HEK293 (cell line): ENCODE results near the gene MUC5AC.

Experiments
- CTCF ChIA-PET: fragments of 350-600 bp; formaldehyde crosslinking; extraction: SDS; loops from one replicate; lab custom pipeline; 2021; ENCODE audit warnings: antibody characterized with exemption; lab: Yijun Ruan, JAX
- POLR2A ChIA-PET: fragments of 300-600 bp; formaldehyde crosslinking; extraction: SDS; loops from one replicate; lab custom pipeline; 2020; ENCODE audit warnings: antibody characterized with exemption, inconsistent platforms; lab: Yijun Ruan, JAX
- H3K27ac ChIP-seq: fragments of 200-500 bp; sonication (Bioruptor generic); 2 replicates; pipeline ENCODE4 v1.5.1; 2014; ENCODE audit warnings: low read depth, low read length, control low read depth, inconsistent platforms; ENCODE audit errors: extremely low read depth
- H3K36me3 ChIP-seq, 2 experiments: fragments of 200-500 bp in 1 of 2; sonication (Bioruptor generic) in 1 of 2; 1 replicate in 1 of 2; 2 replicates in 1 of 2; pipeline ENCODE4 v1.5.1; 2014 to 2017; ENCODE audit warnings: inconsistent platforms in 2 of 2, low read length in 2 of 2; ENCODE audit not compliant: control insufficient read depth in 2 of 2, insufficient read depth in 1 of 2
- H3K4me1 ChIP-seq: fragments of 200-500 bp; sonication (Bioruptor generic); 2 replicates; pipeline ENCODE4 v1.5.1; 2014; ENCODE audit warnings: mild to moderate bottlenecking, low read length, inconsistent platforms; ENCODE audit not compliant: control insufficient read depth, insufficient read depth
- H3K4me3 ChIP-seq: 2 replicates; pipeline ENCODE4 v1.5.1; 2011; ENCODE audit warnings: low read depth, mild to moderate bottlenecking, control low read depth, low read length, moderate library complexity
- H3K9me3 ChIP-seq: fragments of 200-500 bp; sonication (Bioruptor generic); 2 replicates; pipeline ENCODE4 v1.5.1; 2014; ENCODE audit warnings: low read depth, low read length, inconsistent platforms; ENCODE audit not compliant: control insufficient read depth, insufficient read depth
- AEBP2 ChIP-seq: fragments of 450-650 bp; formaldehyde crosslinking; IDR thresholded peaks from 2 replicates; pipeline ENCODE4 v1.5.1; 2016; ENCODE audit warnings: missing biosample characterization, missing genetic modification characterization, borderline replicate concordance
- GLIS2 ChIP-seq: fragments of 450-650 bp; formaldehyde crosslinking; IDR thresholded peaks from 2 replicates; pipeline ENCODE4 v1.5.1; 2016; ENCODE audit warnings: missing biosample characterization, missing genetic modification characterization
- KLF16 ChIP-seq: fragments of 450-650 bp; formaldehyde crosslinking; IDR thresholded peaks from 2 replicates; pipeline ENCODE4 v1.5.1; 2017; ENCODE audit warnings: missing biosample characterization, missing genetic modification characterization
- OSR2 ChIP-seq: fragments of 450-650 bp; formaldehyde crosslinking; IDR thresholded peaks from 2 replicates; pipeline ENCODE4 v1.5.1; 2016; ENCODE audit warnings: missing biosample characterization, missing genetic modification characterization
- OVOL3 ChIP-seq: fragments of 450-650 bp; formaldehyde crosslinking; IDR thresholded peaks from 2 replicates; pipeline ENCODE4 v1.5.1; 2016; ENCODE audit warnings: missing biosample characterization, missing genetic modification characterization
- PATZ1 ChIP-seq: fragments of 450-650 bp; formaldehyde crosslinking; IDR thresholded peaks from 2 replicates; pipeline ENCODE4 v1.5.1; 2016; ENCODE audit warnings: missing biosample characterization, missing genetic modification characterization
- PBX3 ChIP-seq: sonication (generic); formaldehyde crosslinking; IDR thresholded peaks from 2 replicates; pipeline ENCODE4 v1.8.1; 2022; ENCODE audit warnings: mild to moderate bottlenecking, moderate library complexity, missing genetic modification reagents
- SCRT2 ChIP-seq: fragments of 450-650 bp; formaldehyde crosslinking; IDR thresholded peaks from 2 replicates; pipeline ENCODE4 v1.5.1; 2016; ENCODE audit warnings: missing biosample characterization, missing genetic modification characterization
- ZBTB1 ChIP-seq: fragments of 450-650 bp; formaldehyde crosslinking; IDR thresholded peaks from 2 replicates; pipeline ENCODE4 v1.5.1; 2016; ENCODE audit warnings: missing biosample characterization, missing genetic modification characterization
- ZBTB49 ChIP-seq: fragments of 450-650 bp; formaldehyde crosslinking; IDR thresholded peaks from 2 replicates; pipeline ENCODE4 v1.5.1; 2016; ENCODE audit warnings: missing biosample characterization, missing genetic modification characterization, low read depth
- ZFHX2 ChIP-seq: fragments of 450-650 bp; formaldehyde crosslinking; conservative IDR thresholded peaks from 2 replicates; pipeline ENCODE4 v1.5.1; 2016; ENCODE audit warnings: missing biosample characterization, missing genetic modification characterization
- ZNF175 ChIP-seq: fragments of 450-650 bp; formaldehyde crosslinking; IDR thresholded peaks from 2 replicates; pipeline ENCODE4 v1.5.1; 2016; ENCODE audit warnings: missing biosample characterization, missing genetic modification characterization
- ZNF19 ChIP-seq: fragments of 450-650 bp; formaldehyde crosslinking; IDR thresholded peaks from 2 replicates; pipeline ENCODE4; 2016; ENCODE audit warnings: missing biosample characterization, missing genetic modification characterization, low read depth
- ZNF2 ChIP-seq: fragments of 450-650 bp; formaldehyde crosslinking; IDR thresholded peaks from 2 replicates; pipeline ENCODE4 v1.5.1; 2016; ENCODE audit warnings: missing biosample characterization, missing genetic modification characterization
- ZNF24 ChIP-seq: fragments of 450-650 bp; formaldehyde crosslinking; IDR thresholded peaks from 2 replicates; pipeline ENCODE4 v1.5.1; 2016; ENCODE audit warnings: missing biosample characterization, missing genetic modification characterization
- ZNF311 ChIP-seq: fragments of 450-650 bp; formaldehyde crosslinking; IDR thresholded peaks from 2 replicates; pipeline ENCODE4 v1.5.1; 2017; ENCODE audit warnings: missing biosample characterization, missing genetic modification characterization, borderline replicate concordance
- ZNF335 ChIP-seq: fragments of 450-650 bp; formaldehyde crosslinking; conservative IDR thresholded peaks from 2 replicates; pipeline ENCODE4 v1.5.1; 2016; ENCODE audit warnings: missing biosample characterization, missing genetic modification characterization
- ZNF366 ChIP-seq: fragments of 450-650 bp; formaldehyde crosslinking; conservative IDR thresholded peaks from 2 replicates; pipeline ENCODE4 v1.5.1; 2016; ENCODE audit warnings: missing biosample characterization, missing genetic modification characterization
- ZNF394 ChIP-seq: fragments of 450-650 bp; formaldehyde crosslinking; IDR thresholded peaks from 2 replicates; pipeline ENCODE4 v1.5.1; 2016; ENCODE audit warnings: missing biosample characterization, missing genetic modification characterization, mild to moderate bottlenecking, moderate library complexity, borderline replicate concordance
- ZNF488 ChIP-seq: fragments of 450-650 bp; formaldehyde crosslinking; IDR thresholded peaks from 2 replicates; pipeline ENCODE4 v1.5.1; 2016; ENCODE audit warnings: missing biosample characterization, missing genetic modification characterization
- ZNF501 ChIP-seq: fragments of 450-650 bp; formaldehyde crosslinking; IDR thresholded peaks from 2 replicates; pipeline ENCODE4 v1.5.1; 2016; ENCODE audit warnings: missing biosample characterization, missing genetic modification characterization
- ZNF510 ChIP-seq: fragments of 450-650 bp; formaldehyde crosslinking; IDR thresholded peaks from 2 replicates; pipeline ENCODE4 v1.5.1; 2018; ENCODE audit warnings: mild to moderate bottlenecking, missing genetic modification characterization, missing biosample characterization; ENCODE audit not compliant: insufficient replicate concordance
- ZNF529 ChIP-seq: fragments of 450-650 bp; formaldehyde crosslinking; IDR thresholded peaks from 2 replicates; pipeline ENCODE4 v1.5.1; 2017; ENCODE audit warnings: missing genetic modification characterization, missing biosample characterization; ENCODE audit not compliant: insufficient replicate concordance
- ZNF530 ChIP-seq: fragments of 450-650 bp; formaldehyde crosslinking; IDR thresholded peaks from 2 replicates; pipeline ENCODE4 v1.5.1; 2016; ENCODE audit warnings: low read depth, missing biosample characterization, missing genetic modification characterization
- ZNF561 ChIP-seq: fragments of 450-650 bp; IDR thresholded peaks from 2 replicates; pipeline ENCODE4 v1.5.1; 2018; ENCODE audit warnings: missing biosample characterization, missing genetic modification characterization, borderline replicate concordance
- ZNF585B ChIP-seq: fragments of 450-650 bp; formaldehyde crosslinking; IDR thresholded peaks from 2 replicates; pipeline ENCODE4 v1.5.1; 2016; ENCODE audit warnings: missing biosample characterization, missing genetic modification characterization
- ZNF624 ChIP-seq: fragments of 450-650 bp; formaldehyde crosslinking; IDR thresholded peaks from 2 replicates; pipeline ENCODE4 v1.5.1; 2017; ENCODE audit warnings: missing biosample characterization, missing genetic modification characterization
- ZNF629 ChIP-seq: fragments of 450-650 bp; formaldehyde crosslinking; IDR thresholded peaks from 2 replicates; pipeline ENCODE4 v1.5.1; 2017; ENCODE audit warnings: missing biosample characterization, missing genetic modification characterization
- ZNF747 ChIP-seq: fragments of 450-650 bp; formaldehyde crosslinking; IDR thresholded peaks from 2 replicates; pipeline ENCODE4 v1.5.1; 2016; ENCODE audit warnings: missing biosample characterization, missing genetic modification characterization

Gene MUC5AC

GRCh38 chr11:1168256-1168655, 10.5 kb downstream of the MUC5AC start:
- TF ChIP-seq SCRT2 (no peak), ZNF175 (no peak), ZNF510 (tag by site-specific recombination) (no peak), AEBP2 (tag by site-specific recombination) (no peak), ZNF19 (tag by site-specific recombination) (no peak), ZNF629 (tag by site-specific recombination) (no peak), ZNF311 (tag by site-specific recombination) (no peak), ZNF335 (tag by site-specific recombination) (no peak), GLIS2 (tag by site-specific recombination) (no peak), ZNF488 (tag by site-specific recombination) (no peak), ZFHX2 (tag by site-specific recombination) (no peak), ZBTB49 (no peak), ZNF747 (tag by site-specific recombination) (no peak), ZNF2 (tag by site-specific recombination) (no peak), ZNF530 (tag by site-specific recombination) (no peak), ZNF585B (tag by site-specific recombination) (no peak), ZBTB1 (tag by site-specific recombination) (no peak), OSR2 (no peak), OVOL3 (no peak)
- Histone ChIP-seq H3K36me3 (no peaks in the 10 kb centered on the region), H3K4me1 (no peaks in the 10 kb centered on the region), H3K27ac (no peak overlapping the region), H3K4me3 (no peak overlapping the region), H3K9me3 (no peaks in the 10 kb centered on the region)
- CTCF ChIA-PET, result no interaction called here
- POLR2A ChIA-PET, result no interaction called here

- Histone ChIP-seq H3K27ac (no peak overlapping the region), H3K4me1 (no peaks in the 10 kb centered on the region), H3K36me3 (no peaks in the 10 kb centered on the region), H3K4me3 (no peak overlapping the region), H3K9me3 (no peaks in the 10 kb centered on the region)
- CTCF ChIA-PET, result no interaction called here
- POLR2A ChIA-PET, result no interaction called here
- no peak for TF ChIP-seq ZFHX2 (tag by site-specific recombination)
- no peak for TF ChIP-seq ZNF529 (tag by site-specific recombination)
- TF ChIP-seq ZNF561 (tag by site-specific recombination), result no peak
- TF ChIP-seq KLF16 (tag by site-specific recombination), result no peak
- TF ChIP-seq PBX3 (CRISPR knock-in tag), result no peak
- no peak for TF ChIP-seq ZNF24 (tag by site-specific recombination)
- no peak for TF ChIP-seq ZNF624 (tag by site-specific recombination)
- TF ChIP-seq ZNF175, result no peak
- TF ChIP-seq PATZ1 (tag by site-specific recombination), result no peak
- TF ChIP-seq ZNF394, result no peak
- no peak for TF ChIP-seq ZNF747 (tag by site-specific recombination)
- TF ChIP-seq ZNF366 (tag by site-specific recombination), result no peak
- TF ChIP-seq ZNF335 (tag by site-specific recombination), result no peak
- TF ChIP-seq ZNF501 (tag by site-specific recombination), result no peak
Measured at GRCh38 chr11:1168721-1169161, 11.0 kb downstream of the MUC5AC start.
